HG02678 (cell line): ENCODE results near the gene DYNC2H1.
"Not testable (repeated sequence)": the region's sequence is repeated elsewhere in the genome, so short reads cannot be mapped to it uniquely, and the experiment has no call there.

Experiments
- ATAC-seq: cut with Tn5 transposase; IDR thresholded peaks from one replicate; pipeline ENCODE4 v1.9.1; 2021; ENCODE audit warnings: mild to moderate bottlenecking, moderate library complexity; ENCODE audit not compliant: unreplicated experiment

Gene DYNC2H1

DNA sequence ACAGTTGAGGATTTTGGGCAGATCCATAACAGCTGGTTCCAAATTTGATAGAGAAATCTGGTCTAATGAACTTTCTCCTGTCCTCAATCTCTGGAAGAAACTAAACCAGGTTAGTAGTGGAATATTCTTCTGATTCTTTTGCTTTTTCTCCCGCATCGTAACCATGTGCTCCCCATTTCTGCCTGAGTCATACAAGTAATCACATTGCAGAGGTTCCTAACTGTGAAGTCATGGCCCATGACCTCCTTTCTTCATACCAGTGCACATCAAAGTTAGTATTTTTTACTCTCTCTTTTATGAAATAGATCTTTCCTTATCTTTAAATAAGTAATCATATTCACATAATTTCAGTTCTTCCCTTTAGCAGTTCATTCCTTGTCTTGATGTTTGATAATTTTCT is 249.0 kb downstream of the DYNC2H1 start:
- ATAC-seq: no peak

DNA sequence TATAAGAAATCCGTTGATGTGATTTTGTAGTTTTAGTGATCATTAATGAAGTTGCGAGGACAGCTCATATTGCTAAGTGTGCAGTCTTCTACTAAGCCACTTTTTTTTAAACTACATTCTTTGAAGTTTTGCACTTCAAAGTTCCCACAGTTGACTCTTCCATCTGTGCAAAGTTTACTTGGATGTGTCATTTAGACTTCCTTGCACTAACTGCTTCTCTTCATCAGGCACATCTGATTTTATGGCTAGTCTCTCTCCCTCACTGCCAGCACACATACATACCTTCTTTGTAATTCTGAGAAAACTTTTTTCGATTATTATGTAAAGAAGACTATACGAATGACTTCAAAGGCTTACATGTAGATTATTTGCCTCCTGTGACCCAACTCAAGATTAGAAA is 250.0 kb downstream of the DYNC2H1 start:
- no peak for ATAC-seq

DNA sequence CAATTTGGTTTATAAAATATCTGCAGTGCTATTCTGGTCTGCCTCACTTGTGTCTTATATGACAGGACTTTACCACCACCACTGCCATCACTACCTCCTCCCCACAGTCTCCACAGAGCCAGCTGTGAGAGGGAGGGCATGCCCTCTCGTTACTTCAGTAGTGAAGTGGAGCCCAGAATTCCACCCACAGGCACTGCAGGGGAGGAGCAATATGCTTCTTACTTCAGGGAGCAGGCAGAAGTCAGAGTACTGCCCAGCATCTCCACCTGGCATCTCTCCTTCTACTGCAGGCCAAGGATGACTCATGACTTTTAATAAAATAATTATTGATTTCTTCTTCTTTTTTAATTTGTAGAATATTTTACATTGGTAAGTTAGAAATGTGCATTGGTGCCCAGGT is 255.5 kb downstream of the DYNC2H1 start:
- ATAC-seq: no peak

DNA sequence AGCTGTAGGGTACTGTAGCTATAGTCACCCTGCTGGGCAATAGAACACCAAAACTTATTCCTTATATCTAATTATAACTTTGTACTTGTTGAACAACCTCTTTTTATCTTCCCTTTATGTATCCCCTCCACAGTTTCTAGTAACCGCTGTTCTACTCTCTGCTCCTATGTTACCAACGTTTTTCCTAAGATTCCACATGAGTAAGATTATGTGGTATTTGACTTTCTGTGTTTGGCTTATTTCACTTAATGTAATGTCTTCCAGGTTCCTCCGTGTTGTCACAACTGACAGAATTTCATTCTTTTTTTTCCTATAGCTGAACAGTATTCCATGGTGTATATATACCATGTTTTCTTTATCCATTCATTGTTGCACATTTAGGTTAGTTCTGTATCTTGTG is 258.4 kb downstream of the DYNC2H1 start:
- no peak for ATAC-seq

DNA sequence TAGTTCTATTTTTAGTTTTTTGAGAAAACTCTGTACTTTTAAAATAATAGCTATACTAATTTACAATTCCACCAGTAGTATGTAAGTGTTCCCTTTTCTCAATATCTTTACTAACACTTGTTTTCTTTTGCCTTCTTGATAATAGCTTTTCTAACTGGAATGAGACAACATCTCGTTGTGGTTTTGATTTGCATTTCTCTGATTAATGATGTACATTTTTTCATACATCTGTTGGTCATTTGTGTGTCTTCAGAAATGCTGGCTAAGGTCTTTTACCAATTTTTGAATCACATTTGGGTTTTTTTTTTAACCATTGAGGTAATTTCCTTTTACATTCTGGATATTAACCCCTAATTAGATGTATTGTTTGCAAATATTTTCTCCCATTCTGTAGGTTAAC is 258.9 kb downstream of the DYNC2H1 start:
- ATAC-seq: no peak

DNA sequence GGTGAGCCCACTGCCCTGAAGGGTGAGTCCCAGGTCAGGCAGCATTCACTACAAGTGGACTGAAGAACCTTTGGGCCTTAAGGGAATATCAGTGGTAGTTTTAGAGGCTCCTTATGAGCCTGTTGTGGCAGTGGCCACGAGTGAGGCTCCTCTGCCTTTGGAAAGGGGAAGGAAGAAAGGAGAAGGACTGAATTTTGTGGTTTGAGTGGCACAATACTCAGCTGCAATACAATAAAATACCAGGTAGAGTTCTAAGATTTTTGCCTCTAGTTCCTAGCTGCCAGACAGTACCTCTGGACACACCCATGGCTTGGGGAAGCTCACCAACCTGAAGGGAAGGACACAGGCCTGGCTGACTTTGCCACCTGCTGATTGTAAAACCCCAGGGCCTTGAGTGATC is 260.9 kb downstream of the DYNC2H1 start:
- ATAC-seq: no peak

DNA sequence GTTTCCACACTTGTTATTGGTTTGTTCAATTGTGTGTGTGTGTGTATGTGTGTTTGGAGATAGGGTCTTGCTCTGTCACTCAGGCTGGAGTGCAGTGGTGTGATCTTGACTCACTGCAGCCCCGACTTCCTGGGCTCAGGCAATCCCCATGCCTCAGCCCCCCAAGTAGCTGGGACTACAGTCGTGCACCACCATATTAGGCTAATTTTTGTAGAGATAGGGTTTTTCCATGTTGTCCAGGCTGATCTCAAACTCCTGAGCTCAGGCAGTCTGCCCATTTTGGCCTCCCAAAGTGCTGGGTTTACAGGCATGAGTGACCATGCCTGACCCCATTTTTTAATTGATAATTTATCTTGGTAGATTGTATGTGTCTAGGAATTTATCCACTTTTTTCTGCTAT is 263.7 kb downstream of the DYNC2H1 start:
- no peak for ATAC-seq

DNA sequence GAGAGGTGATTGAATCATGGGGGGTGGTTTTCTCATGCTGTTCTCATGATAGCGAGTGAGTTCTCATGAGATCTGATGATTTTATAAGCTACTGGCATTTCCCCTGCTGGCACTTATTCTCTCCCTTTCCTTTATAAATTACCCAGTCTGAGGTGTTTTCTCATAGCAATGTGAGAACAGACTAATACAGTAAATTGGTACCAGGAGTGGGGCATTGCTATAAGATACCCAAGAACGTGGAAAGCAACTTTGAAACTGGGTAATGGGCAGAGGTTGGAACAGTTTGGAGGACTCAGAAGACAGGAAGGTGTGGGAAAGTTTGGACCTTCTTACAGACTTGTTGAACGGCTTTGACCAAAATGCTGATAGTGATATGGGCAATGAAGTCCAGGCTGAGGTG is 265.0 kb downstream of the DYNC2H1 start:
- ATAC-seq: not testable (repeated sequence)

DNA sequence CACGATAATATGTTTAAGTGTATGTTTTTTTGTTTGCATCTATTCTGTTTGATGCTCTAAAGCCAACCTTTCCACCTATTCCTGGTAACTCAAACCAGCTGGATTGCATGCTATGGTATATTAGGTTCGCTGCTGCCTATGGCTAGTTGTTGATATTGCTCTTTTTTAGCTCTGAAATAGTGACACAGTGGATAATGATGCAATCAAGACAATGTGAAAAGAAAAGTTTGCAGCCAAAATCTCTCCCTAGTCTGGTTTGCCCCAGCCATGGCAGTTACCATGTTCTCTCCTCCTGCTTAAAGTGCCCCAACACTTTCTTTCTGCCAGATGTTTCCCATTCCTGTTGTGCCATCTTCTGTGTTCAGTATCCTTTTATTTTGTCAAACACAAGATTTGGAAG is 269.7 kb downstream of the DYNC2H1 start:
- no peak for ATAC-seq

DNA sequence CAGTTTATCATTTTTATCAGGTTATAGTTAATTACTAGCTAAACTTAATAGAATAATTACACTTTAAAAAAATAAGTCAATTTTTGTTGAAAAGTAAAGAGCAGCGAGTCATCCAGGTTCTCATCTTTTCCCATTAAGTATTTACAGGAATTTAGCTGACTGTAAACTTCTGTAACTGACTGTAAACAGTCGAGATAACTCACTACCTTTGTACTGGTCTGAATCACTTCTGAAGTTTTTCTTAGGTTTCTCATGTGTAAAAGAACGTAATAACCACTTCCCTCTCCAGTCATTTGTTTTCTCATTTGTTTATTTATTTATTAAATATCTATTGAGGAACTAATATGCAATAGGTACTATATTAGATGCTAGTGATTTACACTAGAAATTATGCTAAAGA is 270.8 kb downstream of the DYNC2H1 start:
- ATAC-seq: no peak

DNA sequence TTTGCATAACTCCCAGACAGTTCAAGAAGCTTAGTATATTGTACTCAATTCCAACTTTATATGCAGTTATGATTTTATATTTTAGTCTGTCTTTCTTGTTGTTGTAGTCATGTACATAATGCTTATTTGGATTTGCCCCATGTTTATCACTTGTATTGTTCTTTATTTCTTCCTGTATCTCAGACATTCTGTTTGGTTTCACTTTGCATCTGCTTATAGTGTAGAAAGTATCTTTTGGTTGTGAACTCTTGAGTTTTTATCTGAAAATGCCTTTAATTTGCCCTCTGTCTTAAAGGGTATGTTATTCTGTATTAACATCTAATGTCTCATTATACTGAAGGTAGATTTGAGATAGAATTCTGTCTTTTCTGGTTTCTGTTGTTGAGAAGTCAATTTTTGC is 275.4 kb downstream of the DYNC2H1 start:
- no peak for ATAC-seq

DNA sequence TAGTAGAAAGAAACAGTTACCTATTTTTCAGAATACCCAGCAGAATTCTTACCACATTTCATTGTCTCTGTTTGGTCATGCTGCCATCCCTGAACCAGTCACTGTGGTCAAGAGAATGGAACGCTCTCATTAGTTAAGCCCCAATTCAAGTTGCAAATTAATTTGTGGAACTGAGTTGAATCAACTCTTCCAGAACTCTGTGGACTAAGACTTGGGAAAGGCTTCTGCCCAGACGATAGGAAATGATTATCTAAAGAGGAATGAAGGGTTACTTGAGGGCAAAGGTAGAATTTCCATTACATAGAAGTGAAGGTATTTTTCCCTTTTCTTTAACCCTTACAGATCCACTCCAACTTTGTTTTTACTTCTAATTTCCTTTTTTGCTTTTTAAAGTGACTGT is 286.4 kb downstream of the DYNC2H1 start:
- no peak for ATAC-seq

DNA sequence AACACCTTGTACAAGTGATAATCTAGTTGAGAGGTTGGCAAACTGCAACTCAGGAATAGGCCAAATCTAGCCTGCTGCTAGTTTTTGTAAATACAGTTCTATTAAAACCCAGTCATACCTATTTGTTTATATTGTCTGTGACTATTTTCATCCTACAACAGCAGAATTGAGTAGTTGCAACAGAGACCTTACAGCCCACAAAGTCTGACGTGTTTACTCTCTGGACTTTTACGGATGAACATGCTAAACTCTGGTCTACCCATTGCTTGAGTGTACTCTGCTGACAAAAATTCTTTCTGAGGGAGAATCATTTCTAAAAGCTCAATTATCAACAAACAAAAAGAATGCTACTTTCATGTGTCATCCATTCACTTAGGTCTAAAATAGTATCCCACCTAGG is 287.0 kb downstream of the DYNC2H1 start:
- ATAC-seq: no peak

DNA sequence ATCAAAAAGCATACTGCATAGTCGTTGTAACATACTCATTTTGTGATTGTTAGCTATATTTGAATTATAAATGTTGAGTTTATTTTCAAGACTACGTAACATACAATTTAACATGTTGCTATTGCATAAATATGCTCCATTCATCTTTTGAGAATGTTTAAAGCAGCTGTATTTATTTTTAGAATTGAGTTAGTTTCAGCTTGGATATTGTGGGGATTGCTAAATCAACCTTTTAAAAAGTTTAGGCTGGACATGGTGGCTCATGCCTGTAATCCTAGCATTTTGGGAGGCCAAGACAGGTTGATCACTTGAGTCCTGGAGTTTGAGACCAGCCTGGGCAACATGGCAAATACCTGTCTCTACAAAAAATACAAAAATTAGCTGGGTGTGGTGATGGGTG is 288.1 kb downstream of the DYNC2H1 start:
- no peak for ATAC-seq

DNA sequence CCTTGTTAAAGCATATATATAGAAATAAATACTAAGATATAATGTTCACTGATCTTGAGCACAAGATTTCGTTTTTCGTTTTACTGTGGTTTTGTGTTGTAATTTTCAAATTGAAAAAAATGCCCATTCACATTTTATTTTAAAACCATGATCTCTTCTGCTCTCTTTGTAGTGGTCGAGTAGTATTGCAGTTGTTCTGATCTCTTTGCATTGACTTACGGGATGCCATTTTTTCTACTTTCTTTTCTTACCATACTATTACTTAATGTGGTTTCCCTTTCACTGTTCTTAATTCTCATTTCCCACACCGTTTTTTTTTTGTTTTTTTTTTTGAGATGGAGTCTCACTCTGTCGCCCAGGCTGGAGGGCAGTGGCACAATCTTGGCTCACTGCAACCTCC is 289.6 kb downstream of the DYNC2H1 start:
- ATAC-seq: no peak

DNA sequence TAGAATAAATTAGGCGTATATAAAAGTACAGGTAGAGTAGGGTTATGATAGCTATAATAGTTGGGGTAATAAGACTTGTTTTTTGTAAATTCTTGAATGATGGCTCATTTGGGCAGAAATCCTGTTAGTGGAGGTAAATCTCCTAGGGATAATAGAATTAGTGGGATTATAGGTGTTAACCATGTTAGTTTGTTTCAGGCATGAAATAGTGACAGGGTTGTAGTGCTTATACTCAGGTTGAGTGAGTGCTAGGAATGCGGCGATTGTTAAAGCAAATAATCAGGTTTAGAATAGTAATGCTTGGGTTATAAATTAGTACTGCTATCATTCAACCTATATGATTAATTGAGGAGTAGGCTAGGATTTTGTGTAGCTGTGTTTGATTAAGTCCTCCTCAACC is 297.1 kb downstream of the DYNC2H1 start:
- no peak for ATAC-seq

DNA sequence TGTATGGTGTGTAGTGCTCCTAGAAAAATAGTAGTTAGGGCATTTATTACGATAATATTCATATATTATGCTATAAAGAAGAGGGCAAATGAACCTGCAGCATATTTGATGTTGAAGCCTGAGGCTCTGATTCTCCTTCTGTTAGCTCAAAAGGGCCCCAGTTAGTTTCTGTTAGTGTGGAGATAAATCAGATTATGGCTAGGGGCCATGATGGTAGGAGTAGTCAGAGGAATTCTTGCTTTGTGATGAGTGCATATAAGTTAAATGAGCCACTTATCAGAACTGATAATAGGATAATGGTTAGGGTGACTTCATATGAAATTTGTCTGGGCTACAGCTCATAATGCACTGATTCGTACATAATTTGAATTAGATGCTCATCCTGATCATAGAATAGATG is 298.4 kb downstream of the DYNC2H1 start:
- no peak for ATAC-seq

DNA sequence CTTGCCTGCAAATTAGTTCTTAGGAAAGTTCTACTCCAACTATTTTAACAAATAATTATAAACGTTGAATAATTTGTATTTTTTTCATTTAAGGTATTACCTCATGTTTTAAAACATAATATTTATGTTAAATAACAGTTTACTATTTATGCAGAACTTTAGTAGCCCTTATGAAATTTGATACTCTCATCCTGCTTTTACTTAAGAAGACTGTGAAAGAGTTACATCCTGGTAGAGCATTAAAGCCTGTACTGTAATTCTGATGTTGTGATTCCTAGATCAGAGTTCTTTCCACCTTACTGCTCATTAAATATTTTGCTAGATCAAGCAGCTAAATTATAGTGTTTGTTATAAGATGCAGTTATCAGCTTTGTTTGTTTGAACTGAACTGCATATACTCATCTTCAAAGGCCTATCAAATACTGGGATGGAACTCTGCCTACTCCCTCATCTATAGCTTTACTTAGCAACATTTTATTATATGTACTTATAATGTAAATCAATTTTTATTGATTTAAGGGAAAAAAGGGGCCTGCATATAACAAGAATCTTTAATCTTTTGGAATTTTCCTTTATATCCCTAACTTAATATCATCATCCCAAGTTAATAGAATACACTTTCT is 304.2 kb downstream of the DYNC2H1 start:
- no peak for ATAC-seq

DNA sequence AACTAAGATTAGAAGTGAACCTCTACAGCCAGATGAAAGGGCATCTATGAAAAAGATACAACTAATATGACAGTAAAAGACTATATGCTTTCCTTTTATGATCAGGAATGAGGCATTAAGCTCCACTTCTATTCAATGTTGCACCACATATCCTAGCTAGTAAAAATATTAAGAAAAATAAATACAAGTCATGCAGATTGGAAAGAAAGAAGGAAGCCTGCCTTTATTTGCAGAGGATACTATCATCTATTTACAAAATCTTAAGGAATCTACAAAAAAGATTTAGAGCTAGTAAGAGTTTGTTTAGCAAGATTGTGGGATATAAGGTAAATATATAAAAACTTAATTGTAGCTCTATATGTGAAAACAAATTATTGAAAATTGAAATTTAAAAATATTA is 308.8 kb downstream of the DYNC2H1 start:
- no peak for ATAC-seq

DNA sequence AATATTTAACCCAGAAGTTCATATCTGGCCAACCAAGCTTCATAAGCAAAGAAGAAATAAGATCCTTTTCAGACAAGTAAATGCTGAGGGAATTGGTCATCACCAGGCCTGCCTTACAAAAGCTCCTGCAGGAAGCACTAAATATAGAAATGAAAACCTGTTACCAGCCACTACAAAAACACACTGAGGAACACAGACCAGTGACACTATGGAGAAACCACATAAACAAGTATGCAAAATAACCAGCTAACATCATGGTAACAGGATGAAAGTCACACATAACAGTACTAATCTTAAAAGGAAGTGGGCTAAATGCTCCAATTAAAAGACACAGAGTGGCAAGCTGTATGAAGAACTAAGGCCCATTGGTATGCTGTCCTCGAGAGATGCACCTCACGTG is 311.4 kb downstream of the DYNC2H1 start:
- no peak for ATAC-seq

DNA sequence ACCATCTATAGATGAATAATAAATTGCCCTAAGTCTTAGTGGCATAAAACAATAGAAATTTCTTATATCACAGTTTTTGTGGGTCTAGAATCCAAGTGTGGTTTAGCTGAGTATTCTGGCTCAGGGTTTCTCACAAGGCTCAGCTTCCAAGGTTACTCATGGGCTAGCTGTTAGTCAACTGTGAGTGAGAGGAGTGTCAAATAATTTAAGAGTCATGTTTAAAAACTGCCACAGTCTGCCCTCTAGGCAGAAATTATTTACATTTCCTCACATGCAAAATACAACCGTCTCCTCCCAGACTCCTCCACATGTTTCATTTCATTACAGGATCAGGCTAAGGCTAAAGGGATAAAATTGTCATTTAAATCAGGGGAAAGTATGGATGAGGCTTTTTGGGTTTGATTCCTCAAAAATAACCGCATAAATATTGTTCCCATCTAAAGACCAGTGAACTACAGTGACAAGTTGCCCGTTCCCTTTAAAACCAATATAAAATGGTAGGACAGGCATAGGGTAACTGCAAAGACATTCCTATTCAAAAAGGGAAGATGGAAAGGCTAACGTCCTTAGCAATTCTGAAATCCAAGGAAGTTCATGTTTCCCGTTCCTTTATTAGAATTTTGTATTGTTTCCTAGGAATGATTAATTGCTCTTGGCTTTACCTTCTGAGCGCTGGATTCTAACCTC is 324.3 kb downstream of the DYNC2H1 start:
- no peak for ATAC-seq

DNA sequence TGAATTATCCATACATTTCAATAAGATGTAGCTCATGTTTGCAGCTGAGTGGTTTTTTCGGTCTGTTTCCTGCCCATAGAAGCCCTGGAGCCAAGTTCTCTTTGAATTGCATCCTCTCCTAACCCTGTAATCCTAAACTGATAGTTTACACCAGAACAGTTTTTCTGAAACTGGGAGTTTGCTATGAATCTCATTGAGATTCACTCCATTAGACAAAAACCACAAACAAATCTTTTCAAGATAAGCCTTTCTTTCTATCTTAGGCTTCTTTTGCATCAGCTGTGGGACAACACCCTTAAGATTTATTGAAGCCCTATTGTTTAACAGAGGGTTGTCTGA is 324.8 kb downstream of the DYNC2H1 start:
- ATAC-seq: no peak

DNA sequence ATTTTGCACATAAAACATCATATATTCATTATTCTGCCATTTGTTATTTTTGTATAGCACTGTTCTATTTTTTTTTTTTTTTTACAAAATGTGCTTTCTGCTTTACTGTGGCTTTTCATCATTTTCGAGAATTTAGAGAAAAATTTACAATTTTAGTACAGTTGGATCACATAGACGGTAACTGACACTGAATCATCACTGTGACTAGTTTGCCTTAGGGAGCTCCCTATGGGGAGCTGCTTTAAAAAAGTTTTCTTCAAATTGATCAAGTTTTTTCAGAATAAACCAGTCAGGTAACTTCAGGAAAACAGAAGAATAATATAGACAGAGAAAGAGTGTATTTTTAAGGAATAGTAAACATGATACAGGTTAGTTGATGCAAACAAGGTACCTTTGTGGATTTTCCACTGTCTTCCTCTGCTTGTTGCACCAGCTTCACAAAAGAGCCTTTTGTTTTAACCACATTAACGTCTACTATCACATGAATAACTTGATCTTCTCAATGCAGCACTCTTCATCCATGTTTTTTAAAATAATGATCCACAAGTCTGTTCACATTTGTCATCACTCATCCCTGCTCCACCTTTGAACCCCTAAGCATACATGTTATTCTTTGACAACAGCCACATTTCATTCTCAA is 327.0 kb downstream of the DYNC2H1 start:
- ATAC-seq: no peak
